Gastroesophageal sphincter (tissue), 3 donors: ENCODE measurements around the gene FAM53B.

Experiments
- EP300 ChIP-seq: sonication (generic); formaldehyde crosslinking; IDR thresholded peaks from one replicate; pipeline ENCODE4 v1.6.1; 2017; ENCODE audit warnings: antibody characterized with exemption, mild to moderate bottlenecking
- POLR2A ChIP-seq, 2 donors: fragments of 450-650 bp; IDR thresholded peaks; one replicate each; pipeline ENCODE4 v1.6.1; 2017; ENCODE audit warnings: antibody characterized with exemption in 2 of 2, mild to moderate bottlenecking in 2 of 2, moderate library complexity in 1 of 2
- POLR2AphosphoS5 ChIP-seq: sonication (generic); formaldehyde crosslinking; IDR thresholded peaks from one replicate; pipeline ENCODE4 v1.6.1; 2017; ENCODE audit warnings: antibody characterized with exemption
- TF ChIP-seq, protein P1 (sequence below), 4 experiments: fragments of 200-600 bp in 2 of 4; fragments of 450-650 bp in 2 of 4; sonication (generic) in 1 of 4; IDR thresholded peaks; one replicate each; pipeline ENCODE4 v1.5.1; 2017 to 2019; ENCODE audit warnings: antibody characterized with exemption in 4 of 4, mild to moderate bottlenecking in 2 of 4, moderate library complexity in 2 of 4

DNA sequence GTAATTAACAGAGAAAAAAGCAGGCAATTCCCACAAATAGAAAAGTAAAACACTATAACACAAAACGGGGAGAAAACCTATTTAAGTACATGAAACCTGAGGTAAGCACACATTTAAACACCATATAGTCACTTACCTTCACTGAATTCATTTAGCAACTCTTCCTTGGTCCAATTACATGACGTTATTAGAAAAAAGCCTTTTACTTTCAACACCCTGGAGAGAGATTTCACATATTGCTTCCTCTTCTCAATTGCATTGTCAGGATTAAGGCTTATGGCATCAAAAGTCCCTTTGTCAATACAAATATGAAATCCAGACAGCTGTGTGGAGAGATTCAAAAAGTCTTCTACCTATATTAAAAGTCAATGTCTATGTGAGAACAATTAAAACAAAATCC, 21.1 kb upstream of the FAM53B start:
- no peak for TF ChIP-seq POLR2AphosphoS5
- TF ChIP-seq EP300: no peak
- TF ChIP-seq, protein P1, sequence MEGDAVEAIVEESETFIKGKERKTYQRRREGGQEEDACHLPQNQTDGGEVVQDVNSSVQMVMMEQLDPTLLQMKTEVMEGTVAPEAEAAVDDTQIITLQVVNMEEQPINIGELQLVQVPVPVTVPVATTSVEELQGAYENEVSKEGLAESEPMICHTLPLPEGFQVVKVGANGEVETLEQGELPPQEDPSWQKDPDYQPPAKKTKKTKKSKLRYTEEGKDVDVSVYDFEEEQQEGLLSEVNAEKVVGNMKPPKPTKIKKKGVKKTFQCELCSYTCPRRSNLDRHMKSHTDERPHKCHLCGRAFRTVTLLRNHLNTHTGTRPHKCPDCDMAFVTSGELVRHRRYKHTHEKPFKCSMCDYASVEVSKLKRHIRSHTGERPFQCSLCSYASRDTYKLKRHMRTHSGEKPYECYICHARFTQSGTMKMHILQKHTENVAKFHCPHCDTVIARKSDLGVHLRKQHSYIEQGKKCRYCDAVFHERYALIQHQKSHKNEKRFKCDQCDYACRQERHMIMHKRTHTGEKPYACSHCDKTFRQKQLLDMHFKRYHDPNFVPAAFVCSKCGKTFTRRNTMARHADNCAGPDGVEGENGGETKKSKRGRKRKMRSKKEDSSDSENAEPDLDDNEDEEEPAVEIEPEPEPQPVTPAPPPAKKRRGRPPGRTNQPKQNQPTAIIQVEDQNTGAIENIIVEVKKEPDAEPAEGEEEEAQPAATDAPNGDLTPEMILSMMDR (IDR thresholded peaks at IDR 0.05): no peak
- TF ChIP-seq POLR2A (IDR thresholded peaks at IDR 0.05): no peak
